Raji (cell line): ENCODE results near the gene RSPH1.
A peak's percentile ranks its signal among the peaks of the same experiment; 100 is the strongest.

Source experiments
- POLR2A ChIP-seq: IDR thresholded peaks from 2 replicates; pipeline ENCODE4 v1.6.1; 2011; ENCODE audit warnings: low read depth, low read length, control low read depth; ENCODE audit not compliant: insufficient read depth

The RSPH1 gene

GRCh38 chr21:42535602-42536171 is 39.7 kb upstream of the RSPH1 start:
- TF ChIP-seq POLR2A: peak; percentile 38; the same call in 1 of the 2 replicates

- TF ChIP-seq POLR2A: peak; percentile 71
These were observed 38.7 kb upstream of the RSPH1 start for GRCh38 chr21:42534421-42535378.

GRCh38 chr21:42533963-42534355 is 37.9 kb upstream of the RSPH1 start:
- TF ChIP-seq POLR2A: no peak

GRCh38 chr21:42533306-42533962 is 37.4 kb upstream of the RSPH1 start:
- TF ChIP-seq POLR2A: no peak

GRCh38 chr21:42532466-42533181 is 36.6 kb upstream of the RSPH1 start:
- TF ChIP-seq POLR2A: 0 out of 2 replicates have a peak, but pooled peaks have one; percentile 7

- TF ChIP-seq POLR2A: no peak
These were observed 35.7 kb upstream of the RSPH1 start for GRCh38 chr21:42531771-42532170.

GRCh38 chr21:42530167-42530518 is 34.1 kb upstream of the RSPH1 start:
- no peak for TF ChIP-seq POLR2A

GRCh38 chr21:42527489-42528158 is 31.6 kb upstream of the RSPH1 start:
- TF ChIP-seq POLR2A: peak; percentile 35; the same call in 1 of the 2 replicates

- no peak for TF ChIP-seq POLR2A
These were observed 31.1 kb upstream of the RSPH1 start for GRCh38 chr21:42527127-42527488.

GRCh38 chr21:42526379-42526727 is 30.3 kb upstream of the RSPH1 start:
- TF ChIP-seq POLR2A: no peak

- no peak for TF ChIP-seq POLR2A
These were observed 29.8 kb upstream of the RSPH1 start for GRCh38 chr21:42525676-42526378.

GRCh38 chr21:42525029-42525581 is 29.1 kb upstream of the RSPH1 start:
- TF ChIP-seq POLR2A: no peak; the same call in 1 of the 2 replicates

- peak; percentile 49; the same call in 1 of the 2 replicates for TF ChIP-seq POLR2A
These were observed 28.5 kb upstream of the RSPH1 start for GRCh38 chr21:42524341-42525028.
